Thyroid gland (tissue), 4 donors: ENCODE data around the gene AJAP1. TPM values are rescaled to one million over a fixed set of nuclear protein-coding genes. Genes with fewer than 3 reads are reported as not detected.

Experiments used
- DNase-seq, 2 donors: peaks; one replicate each; pipeline ENCODE4 v3.0.0-alpha.2; 2019
- H3K27ac ChIP-seq, 3 donors: fragments of 200-600 bp; sonication (generic); 1 replicate in 2 of 3; 2 replicates in 1 of 3; pipeline ENCODE4 v1.5.1; 2016 to 2019; ENCODE audit warnings: mild to moderate bottlenecking in 1 of 3, moderate library complexity in 1 of 3
- H3K27me3 ChIP-seq: fragments of 200-600 bp; sonication (generic); one replicate; pipeline ENCODE4 v1.5.1; 2019
- H3K36me3 ChIP-seq, 2 donors: fragments of 200-600 bp; sonication (generic); one replicate each; pipeline ENCODE4 v1.5.1; 2016 to 2019
- H3K4me1 ChIP-seq, 2 donors: fragments of 200-600 bp; sonication (generic); one replicate each; pipeline ENCODE4 v1.5.1; 2017 to 2019
- H3K4me3 ChIP-seq, 3 donors: fragments of 200-600 bp; sonication (generic); replicated peaks in 1 of 3; 1 replicate in 2 of 3; 2 replicates in 1 of 3; pipeline ENCODE4 v1.5.1; 2016; ENCODE audit warnings: mild to moderate bottlenecking in 1 of 3
- H3K9me3 ChIP-seq: fragments of 200-600 bp; sonication (generic); one replicate; pipeline ENCODE4 v1.5.1; 2017
- CTCF ChIP-seq, 6 experiments: fragments of 200-600 bp in 3 of 6; fragments of 450-650 bp in 3 of 6; sonication (generic) in 3 of 6; IDR thresholded peaks; one replicate each; pipeline ENCODE4 v1.5.1; 2016 to 2019; ENCODE audit warnings: antibody characterized with exemption in 6 of 6, mild to moderate bottlenecking in 2 of 6, inconsistent platforms in 1 of 6, moderate library complexity in 1 of 6
- POLR2A ChIP-seq, 2 donors: fragments of 450-650 bp; IDR thresholded peaks; one replicate each; pipeline ENCODE4 v1.6.1; 2017; ENCODE audit warnings: antibody characterized with exemption in 2 of 2, mild to moderate bottlenecking in 2 of 2, moderate library complexity in 1 of 2
- WGBS, 2 donors: methylation state at CpG; one replicate each; pipeline ENCODE4 v1.1.5; 2017; 5-methylcytosine and 5-hydroxymethylcytosine counted together
- intact Hi-C: fragments of 100-400 bp; cut with DNase I; formaldehyde crosslinking; loops from one replicate; pipeline ENCODE4 v1.15.1; 2023
- total RNA-seq, 4 donors: library from RNA; depleted of rRNA; stranded (reverse); fragments of >200 nt; gene quantifications; one replicate each; pipeline ENCODE4 v1.2.3, GENCODE V29; 2016

The AJAP1 gene
- total RNA-seq, 4 donors from 2014 or later: 0.22 to 1.6 (median 0.81) TPM

DNA sequence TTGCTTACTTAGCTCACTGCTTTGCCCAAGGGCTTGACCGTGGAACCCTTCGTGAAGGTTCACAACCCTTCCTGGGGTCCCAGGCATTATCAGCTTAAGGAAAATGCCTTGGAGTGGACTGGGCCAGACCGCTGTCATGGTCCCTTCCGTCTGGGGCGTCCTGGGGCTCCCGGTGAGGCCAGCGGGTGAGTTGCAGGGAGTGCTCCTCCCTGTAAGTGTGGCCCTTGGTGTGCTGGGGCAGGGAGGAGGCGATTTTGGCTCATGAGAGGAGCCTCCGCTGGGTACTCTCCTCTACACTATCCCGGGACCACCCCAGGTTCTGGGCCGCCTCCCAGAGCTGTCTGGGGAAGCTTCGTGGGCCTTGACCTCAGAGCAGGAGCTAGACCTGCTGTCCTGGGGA, 48.1 kb downstream of the AJAP1 start:
- DNase-seq: no peak

DNA sequence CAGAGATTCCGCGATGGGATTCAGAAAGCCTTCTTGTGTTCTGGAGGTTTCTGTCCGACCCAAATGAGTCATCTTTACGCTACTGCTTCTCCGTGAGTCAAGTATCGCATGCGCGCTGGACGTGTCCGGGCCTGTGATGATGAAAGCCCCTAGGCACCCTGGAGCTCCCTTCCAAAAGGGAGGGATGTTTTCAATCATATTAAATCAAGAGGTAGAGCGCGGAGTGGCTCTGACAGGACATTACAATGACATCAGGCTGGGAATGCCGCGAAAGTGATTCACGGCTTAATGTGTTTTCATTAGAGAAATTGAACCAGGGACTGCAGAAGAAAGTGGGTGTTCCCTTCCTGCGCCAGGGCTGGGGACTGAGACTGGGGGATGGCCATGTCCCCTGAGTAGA, 48.5 kb downstream of the AJAP1 start:
- Histone ChIP-seq H3K36me3 (no peaks in the 10 kb centered on the region), H3K9me3 (no peaks in the 10 kb centered on the region), H3K4me1 (no peaks in the 10 kb centered on the region), H3K27me3 (no peaks in the 10 kb centered on the region), H3K4me3 (no peak overlapping the region), H3K27ac (no peak overlapping the region)
- intact Hi-C loops: no loop called here
- 89 to 94% methylated on average over 16 of the region's 16 CpGs for WGBS, 2 donors
- TF ChIP-seq CTCF (IDR thresholded peaks at IDR 0.05) (no peak), POLR2A (IDR thresholded peaks at IDR 0.05) (no peak)
- DNase-seq: no peak

More for the DNA sequence above, 48.1 kb downstream of the AJAP1 start:
- Histone ChIP-seq H3K9me3 (no peaks in the 10 kb centered on the region), H3K27ac (no peak overlapping the region), H3K36me3 (no peaks in the 10 kb centered on the region), H3K4me3 (no peak overlapping the region), H3K27me3 (no peaks in the 10 kb centered on the region), H3K4me1 (no peaks in the 10 kb centered on the region)
- TF ChIP-seq POLR2A (IDR thresholded peaks at IDR 0.05) (no peak), CTCF (IDR thresholded peaks at IDR 0.05) (no peak)
- intact Hi-C loops: no loop called here
- WGBS, 2 donors: 88 to 91% methylated on average over 9 to 12 of the region's 12 CpGs

GRCh38 chr1:4703646-4704045, 49.2 kb downstream of the AJAP1 start:
- no peak for DNase-seq
- no peaks in the 10 kb centered on the region for H3K9me3 ChIP-seq
- no peak overlapping the region for H3K4me3 ChIP-seq
- 69 to 71% methylated on average over 6 of the region's 6 CpGs for WGBS, 2 donors
- H3K36me3 ChIP-seq: no peaks in the 10 kb centered on the region
- TF ChIP-seq CTCF (IDR thresholded peaks at IDR 0.05): no peak
- no peaks in the 10 kb centered on the region for H3K27me3 ChIP-seq
- H3K4me1 ChIP-seq: no peaks in the 10 kb centered on the region
- no peak overlapping the region for H3K27ac ChIP-seq
- intact Hi-C loops: no loop called here

GRCh38 chr1:4708840-4709507, 54.6 kb downstream of the AJAP1 start:
- WGBS, 2 donors: 66 to 79% methylated on average over 3 to 5 of the region's 5 CpGs
- Histone ChIP-seq H3K27me3 (no peaks in the 10 kb centered on the region), H3K4me1 (peaks cover 0 to 16% of the 10 kb centered on the region in 2 donors), H3K36me3 (no peaks in the 10 kb centered on the region), H3K9me3 (no peaks in the 10 kb centered on the region), H3K4me3 (no peak overlapping the region), H3K27ac (no peak overlapping the region)
- DNase-seq: no peak
- intact Hi-C loops: no loop called here
- TF ChIP-seq CTCF (IDR thresholded peaks at IDR 0.05): no peak
- TF ChIP-seq POLR2A (IDR thresholded peaks at IDR 0.05): no peak

DNA sequence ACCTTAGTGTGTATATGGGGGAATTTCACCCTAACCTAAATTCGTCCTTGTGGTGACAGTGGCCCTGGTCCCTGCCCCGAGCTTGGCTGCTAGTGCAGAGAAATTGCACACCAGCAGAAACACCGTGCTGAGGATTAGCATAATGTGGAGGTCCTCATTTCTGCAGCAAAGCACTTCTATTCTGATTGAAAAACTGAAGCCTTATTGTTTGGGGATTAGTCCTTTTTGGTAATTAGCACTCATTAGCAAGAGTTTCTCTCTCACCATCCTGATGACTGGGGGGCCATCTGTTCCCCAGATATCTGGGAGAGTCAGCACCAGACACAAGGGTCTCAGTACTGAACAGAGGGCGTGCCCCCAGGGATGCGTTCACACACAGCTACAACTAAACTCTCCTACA, 55.2 kb downstream of the AJAP1 start:
- no peak for DNase-seq
- Histone ChIP-seq H3K27me3 (no peaks in the 10 kb centered on the region), H3K4me3 (no peak overlapping the region), H3K27ac (no peak overlapping the region), H3K4me1 (peaks cover 0 to 16% of the 10 kb centered on the region in 2 donors), H3K36me3 (no peaks in the 10 kb centered on the region), H3K9me3 (no peaks in the 10 kb centered on the region)
- 87 to 92% methylated on average over 5 of the region's 5 CpGs for WGBS, 2 donors
- intact Hi-C loops: no loop called here
- TF ChIP-seq POLR2A (IDR thresholded peaks at IDR 0.05): no peak
- no peak for TF ChIP-seq CTCF (IDR thresholded peaks at IDR 0.05)
